Spinal cord (tissue), 10 donors: ENCODE results near the gene CHRDL1. TPM values are rescaled to one million over a fixed set of nuclear protein-coding genes. Genes with fewer than 3 reads are reported as not detected.
"Not testable (repeated sequence)": the region's sequence is repeated elsewhere in the genome, so short reads cannot be mapped to it uniquely, and the experiment has no call there.

Experiments
- DNase-seq, 6 donors: peaks; one replicate each; pipeline versions ENCODE4 v3.0.0 to v3.0.0-alpha.2; 2013 to 2015; ENCODE audit warnings: low spot score in 6 of 6, low read depth in 4 of 6
- H3K27ac ChIP-seq: one replicate; pipeline ENCODE4 v1.5.1; 2013; ENCODE audit warnings: low read depth, low read length, control low read depth
- H3K27me3 ChIP-seq: one replicate; pipeline ENCODE4 v1.6.1; 2013; ENCODE audit warnings: low read length; ENCODE audit not compliant: control insufficient read depth, insufficient read depth
- H3K36me3 ChIP-seq: one replicate; pipeline ENCODE4 v1.6.1; 2013; ENCODE audit warnings: low read length; ENCODE audit not compliant: control insufficient read depth, insufficient read depth
- H3K4me1 ChIP-seq: one replicate; pipeline ENCODE4 v1.6.1; 2013; ENCODE audit warnings: low read length; ENCODE audit not compliant: control insufficient read depth, insufficient read depth
- H3K4me3 ChIP-seq: one replicate; pipeline ENCODE4 v1.5.1; 2013; ENCODE audit warnings: low read depth, low read length, control low read depth
- H3K9me3 ChIP-seq: one replicate; pipeline ENCODE4 v1.6.1; 2013; ENCODE audit warnings: low read length; ENCODE audit not compliant: control insufficient read depth, insufficient read depth
- WGBS: methylation state at CpG from one replicate; pipeline ENCODE4 v1.1.5; 2013; ENCODE audit warnings: missing lambda C conversion rate; ENCODE audit not compliant: insufficient coverage; 5-methylcytosine and 5-hydroxymethylcytosine counted together
- polyA plus RNA-seq, 2 donors: library from polyadenylated mRNA; unstranded; fragments of 120-200 nt; gene quantifications; one replicate each; pipeline ENCODE4 v1.2.1, GENCODE V29; 2013; ENCODE audit not compliant: insufficient read length in 2 of 2
- total RNA-seq, 2 donors: library from RNA; depleted of rRNA in 1 of 2; stranded (reverse); fragments of 120-200 nt in 1 of 2; fragments of >200 nt in 1 of 2; gene quantifications; one replicate each; pipeline versions ENCODE4 v1.2.3 to v1.2.4, GENCODE V29; 2013 to 2014
- donor health status: healthy.

Gene CHRDL1
- total and polyA plus RNA-seq, 4 donors = 8.1 to 13.5 (median 10.7) TPM

DNA sequence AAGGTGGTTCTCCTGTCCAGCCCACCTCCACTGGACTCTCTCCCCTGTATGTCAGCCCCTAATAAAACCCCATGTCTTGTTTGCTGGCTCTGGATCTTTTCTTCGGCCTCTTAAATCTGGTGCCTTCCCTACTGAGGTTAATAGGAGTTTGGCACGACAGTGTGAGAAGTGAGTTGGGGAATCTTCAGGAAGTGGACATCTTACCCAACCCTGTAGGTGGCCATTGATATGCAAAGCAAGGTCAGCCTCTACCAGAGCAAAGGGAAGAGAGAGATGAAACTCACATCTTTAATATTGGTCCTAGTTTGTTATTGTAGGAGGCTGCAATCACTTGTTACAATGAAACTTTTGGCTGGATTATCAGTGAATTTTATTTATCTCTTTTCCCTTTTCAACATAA lies 111.7 kb downstream of the CHRDL1 start:
- H3K36me3 ChIP-seq = no peaks in the 10 kb centered on the region
- no peak overlapping the region for H3K27ac ChIP-seq
- no peak for DNase-seq
- WGBS = no CpG with 5 or more reads among the region's 2 CpGs
- H3K4me1 ChIP-seq = no peaks in the 10 kb centered on the region
- H3K27me3 ChIP-seq = peaks cover 7% of the 10 kb centered on the region
- H3K9me3 ChIP-seq = no peaks in the 10 kb centered on the region
- no peak overlapping the region for H3K4me3 ChIP-seq

DNA sequence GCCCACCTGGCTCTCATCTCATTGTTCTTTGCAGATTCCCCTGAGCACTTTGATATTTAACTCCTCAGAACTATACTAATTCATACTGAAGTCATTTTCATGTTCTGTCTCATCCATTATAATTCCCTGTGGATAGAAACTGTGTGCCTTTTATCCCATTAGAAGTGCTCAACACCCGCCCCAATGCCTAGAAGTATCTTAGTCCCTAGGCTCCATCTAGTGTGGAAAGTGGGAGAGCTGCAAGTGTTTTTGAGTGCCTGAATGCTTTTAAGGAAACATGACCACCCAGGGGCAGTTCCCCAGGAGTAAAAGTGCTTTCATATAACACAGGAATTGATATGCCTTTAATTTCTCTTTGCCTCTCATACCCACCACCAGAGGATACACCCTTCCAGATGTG lies 117.0 kb downstream of the CHRDL1 start:
- Histone ChIP-seq H3K4me3 (no peak overlapping the region), H3K9me3 (no peaks in the 10 kb centered on the region), H3K27ac (no peak overlapping the region), H3K27me3 (peaks cover 12% of the 10 kb centered on the region), H3K4me1 (no peaks in the 10 kb centered on the region), H3K36me3 (no peaks in the 10 kb centered on the region)
- DNase-seq = peak in 1 of 6 donors; percentile 5
- no CpG with 5 or more reads among the region's 1 CpG for WGBS

DNA sequence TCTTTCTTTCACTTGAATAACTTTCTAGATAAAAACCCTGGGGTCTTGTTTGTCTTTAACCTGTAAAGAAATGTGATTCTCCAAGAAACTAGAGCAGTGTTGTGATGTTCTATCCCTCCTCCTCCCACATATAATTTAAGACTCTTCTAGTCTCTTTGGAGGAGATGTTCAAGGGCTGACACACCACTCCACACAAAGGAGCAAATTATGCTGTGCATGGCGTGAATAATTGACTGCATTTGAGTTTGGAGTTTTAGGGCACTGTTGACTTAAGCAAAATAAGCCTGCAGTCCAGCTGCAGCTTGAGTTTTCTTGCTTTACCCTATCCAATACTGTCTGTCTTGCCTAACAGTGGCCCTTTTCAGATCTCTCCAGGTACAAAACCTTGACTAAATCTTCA lies 119.7 kb downstream of the CHRDL1 start:
- no CpG with 5 or more reads among the region's 1 CpG for WGBS
- Histone ChIP-seq H3K9me3 (no peaks in the 10 kb centered on the region), H3K27ac (no peak overlapping the region), H3K36me3 (no peaks in the 10 kb centered on the region), H3K27me3 (peaks cover 12% of the 10 kb centered on the region), H3K4me3 (no peak overlapping the region), H3K4me1 (no peaks in the 10 kb centered on the region)
- DNase-seq = no peak

DNA sequence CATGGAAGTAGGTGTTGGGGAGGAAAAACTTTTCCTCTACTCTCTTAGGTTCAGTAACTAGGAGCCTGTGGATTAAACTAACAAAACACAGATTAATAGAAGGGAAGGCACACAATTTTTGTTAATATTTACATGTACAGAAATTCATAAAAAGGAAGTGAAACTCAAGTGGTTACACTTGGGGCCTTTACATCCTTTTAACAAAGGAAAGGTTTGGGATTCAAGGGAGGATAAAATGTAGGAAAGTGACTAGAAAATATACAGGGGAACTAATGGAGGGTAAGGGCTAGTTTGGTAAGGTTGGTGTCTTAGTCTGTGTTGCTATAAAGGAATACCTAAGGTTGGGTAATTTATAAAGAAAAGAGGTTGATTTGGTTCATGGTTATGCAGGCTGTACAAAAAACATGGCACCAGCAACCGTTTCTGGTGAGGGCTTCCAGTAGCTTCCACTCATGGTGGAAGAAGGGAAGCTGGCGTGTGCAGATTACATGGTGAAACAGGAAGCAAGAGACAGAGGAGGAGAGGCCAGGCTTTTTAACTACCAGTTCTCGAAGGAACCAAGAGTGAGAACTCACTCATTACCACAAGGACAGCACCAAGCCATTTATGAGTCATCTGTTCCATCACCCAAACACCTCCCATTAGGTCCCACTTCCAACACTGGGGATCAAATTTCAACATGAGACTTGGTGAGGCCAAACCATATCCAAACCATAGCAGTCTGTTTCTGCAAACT lies 124.4 kb downstream of the CHRDL1 start:
- Histone ChIP-seq H3K27ac (no peak overlapping the region), H3K27me3 (peaks cover 14% of the 10 kb centered on the region), H3K4me3 (no peak overlapping the region), H3K36me3 (no peaks in the 10 kb centered on the region), H3K9me3 (no peaks in the 10 kb centered on the region), H3K4me1 (no peaks in the 10 kb centered on the region)
- DNase-seq = no peak
- WGBS = 74% methylated on average over 3 of the region's 3 CpGs

DNA sequence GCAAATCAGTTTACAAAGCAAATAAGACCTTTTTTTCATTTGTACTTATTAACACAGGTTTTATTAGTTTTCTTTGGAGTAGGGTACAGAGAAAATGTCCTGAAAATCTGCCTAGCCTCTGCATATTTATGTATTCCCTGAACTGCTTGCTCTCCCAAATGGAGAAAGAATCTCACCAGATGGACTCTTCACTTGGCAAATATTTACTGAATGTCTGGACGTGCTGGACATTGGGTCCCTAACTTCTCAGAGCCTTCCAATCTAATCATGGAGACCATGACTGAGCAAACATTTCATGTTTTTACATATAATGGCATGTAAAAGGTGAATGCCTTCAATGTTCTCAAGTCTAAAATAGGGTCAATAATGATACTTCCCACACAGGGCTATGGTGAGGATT lies 126.0 kb downstream of the CHRDL1 start:
- Histone ChIP-seq H3K4me1 (no peaks in the 10 kb centered on the region), H3K27ac (no peak overlapping the region), H3K36me3 (no peaks in the 10 kb centered on the region), H3K4me3 (no peak overlapping the region), H3K27me3 (peaks cover 13% of the 10 kb centered on the region), H3K9me3 (no peaks in the 10 kb centered on the region)
- no CpG with 5 or more reads among the region's 1 CpG for WGBS
- no peak for DNase-seq

DNA sequence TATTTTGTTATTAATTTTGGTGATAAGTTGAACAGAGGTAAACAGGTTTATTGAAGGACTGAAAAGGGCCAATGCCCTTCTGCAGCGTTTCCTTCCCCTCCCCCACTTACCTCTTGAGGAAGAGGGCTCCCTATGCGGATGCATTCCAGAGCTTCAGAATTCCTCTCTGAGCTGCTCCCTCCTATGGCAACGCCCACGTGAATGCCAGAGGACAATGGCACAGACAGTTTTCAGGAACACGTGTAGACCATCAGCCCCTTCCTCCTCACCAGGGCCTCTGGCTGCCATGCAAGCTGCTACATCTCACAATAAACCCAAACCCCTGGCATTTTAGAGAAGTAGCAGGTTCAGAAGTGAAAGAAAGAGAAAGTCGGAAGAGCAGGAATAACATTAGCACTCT lies 127.9 kb downstream of the CHRDL1 start:
- H3K9me3 ChIP-seq = no peaks in the 10 kb centered on the region
- H3K36me3 ChIP-seq = no peaks in the 10 kb centered on the region
- no peak for DNase-seq

DNA sequence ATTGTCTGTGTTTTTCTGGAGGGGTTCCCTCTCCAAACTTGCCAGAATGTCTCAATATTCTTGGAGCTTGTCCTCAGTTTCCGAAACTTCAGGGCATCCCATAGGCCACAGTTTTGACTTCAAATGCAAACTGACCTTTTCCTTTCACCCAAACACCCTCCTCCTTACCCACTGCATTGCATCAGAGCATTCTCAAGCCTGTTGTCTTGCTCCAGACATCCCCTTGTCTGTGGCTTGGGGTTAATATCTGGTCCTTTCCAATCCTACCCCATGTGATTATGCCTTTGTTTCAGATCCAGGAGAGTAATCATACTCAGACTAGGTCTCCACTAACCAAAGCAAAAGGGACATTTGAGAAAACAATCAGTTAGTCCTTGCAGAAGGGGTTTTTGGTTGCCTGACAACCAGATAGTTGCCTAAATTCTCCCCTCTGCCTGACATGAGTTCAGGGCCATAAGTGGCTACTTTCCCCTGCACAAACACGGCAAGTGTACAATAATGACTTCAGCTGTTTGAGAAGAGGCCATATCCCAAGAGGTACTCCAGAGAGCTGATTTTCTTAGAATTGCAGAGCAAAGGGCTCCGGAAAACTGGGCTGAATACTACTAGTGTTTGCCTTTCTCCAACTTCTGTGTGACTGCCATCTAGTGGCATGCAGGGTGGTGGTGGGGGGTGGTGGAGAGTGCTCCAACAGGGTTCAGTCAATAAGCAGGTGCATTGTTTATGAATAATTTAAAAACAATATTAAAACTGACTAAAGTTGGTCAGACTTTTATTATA lies 130.2 kb downstream of the CHRDL1 start:
- no peak overlapping the region for H3K27ac ChIP-seq
- DNase-seq = peak in 2 of 6 donors; percentile 16 to 27
- no peaks in the 10 kb centered on the region for H3K9me3 ChIP-seq
- no peaks in the 10 kb centered on the region for H3K36me3 ChIP-seq
- H3K4me3 ChIP-seq = no peak overlapping the region
- 50% methylated on average over 2 of the region's 3 CpGs for WGBS
- peaks cover 13% of the 10 kb centered on the region for H3K27me3 ChIP-seq
- H3K4me1 ChIP-seq = no peaks in the 10 kb centered on the region

More for the DNA sequence above, 127.9 kb downstream of the CHRDL1 start:
- H3K27ac ChIP-seq = no peak overlapping the region
- 7% methylated on average over 3 of the region's 6 CpGs for WGBS
- H3K4me1 ChIP-seq = no peaks in the 10 kb centered on the region
- H3K4me3 ChIP-seq = no peak overlapping the region
- peaks cover 13% of the 10 kb centered on the region for H3K27me3 ChIP-seq

DNA sequence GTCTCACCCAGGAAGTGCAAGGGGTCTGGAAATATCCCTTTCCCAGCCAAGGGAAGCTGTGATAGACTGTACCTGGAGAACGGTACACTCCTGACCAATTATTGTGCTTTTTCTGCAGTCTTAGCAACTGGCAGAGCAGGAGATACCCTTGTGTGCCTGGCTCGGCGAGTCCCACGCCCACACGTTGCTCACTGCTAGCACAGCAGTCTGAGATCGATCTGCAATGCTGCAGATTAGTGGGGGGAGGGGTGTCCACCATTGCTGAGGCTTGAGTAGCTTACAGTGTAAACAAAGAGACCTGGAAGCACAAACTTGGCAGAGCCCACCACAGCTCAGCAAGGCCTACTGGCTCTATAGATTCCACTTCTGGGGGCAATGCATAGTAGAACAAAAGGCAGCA lies 138.5 kb downstream of the CHRDL1 start:
- no peak overlapping the region for H3K27ac ChIP-seq
- no peak for DNase-seq
- H3K27me3 ChIP-seq = no peaks in the 10 kb centered on the region
- peaks cover 5% of the 10 kb centered on the region for H3K9me3 ChIP-seq
- H3K4me1 ChIP-seq = no peaks in the 10 kb centered on the region
- H3K4me3 ChIP-seq = no peak overlapping the region
- H3K36me3 ChIP-seq = no peaks in the 10 kb centered on the region
- WGBS = 80% methylated on average over 6 of the region's 6 CpGs

DNA sequence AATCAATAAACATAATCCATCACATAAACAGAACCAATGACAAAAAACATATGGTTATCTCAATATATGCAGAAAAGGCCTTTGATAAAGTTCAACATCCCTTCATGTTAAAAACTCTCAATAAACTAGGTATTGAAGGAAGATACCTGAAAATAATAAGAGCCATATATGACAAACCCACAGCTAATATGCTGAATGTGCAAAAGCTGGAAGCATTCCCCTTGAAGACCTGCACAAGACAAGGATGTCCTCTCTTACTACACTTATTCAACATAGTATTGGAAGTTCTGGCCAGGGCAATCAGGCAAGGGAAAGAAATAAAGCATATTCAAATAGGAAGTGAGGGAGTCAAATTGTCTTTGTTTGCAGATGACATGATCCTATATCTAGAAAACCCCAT lies 141.3 kb downstream of the CHRDL1 start:
- not testable (repeated sequence) for H3K27me3 ChIP-seq, H3K9me3 ChIP-seq, H3K4me1 ChIP-seq, H3K4me3 ChIP-seq, DNase-seq, H3K27ac ChIP-seq, H3K36me3 ChIP-seq

DNA sequence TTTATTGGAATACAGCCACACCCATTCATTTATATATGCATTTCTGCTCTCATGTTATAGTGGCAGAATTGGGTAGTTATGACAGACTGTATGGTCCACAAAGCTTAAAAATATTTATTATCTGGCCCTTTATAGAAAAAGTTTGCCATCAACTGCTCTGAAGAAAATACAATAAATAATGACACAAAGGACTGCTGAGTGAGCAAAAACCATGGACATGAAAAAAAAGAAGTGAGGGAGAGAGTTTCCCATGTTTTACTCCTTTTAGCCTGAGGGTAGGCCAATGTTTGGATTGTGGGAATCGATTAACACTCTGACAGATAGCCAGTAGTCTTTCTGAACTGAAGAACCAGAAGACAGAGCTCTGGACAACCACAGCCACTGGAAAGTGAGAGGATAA lies 149.2 kb downstream of the CHRDL1 start:
- Histone ChIP-seq H3K27me3 (no peaks in the 10 kb centered on the region), H3K9me3 (no peaks in the 10 kb centered on the region), H3K4me1 (no peaks in the 10 kb centered on the region), H3K36me3 (no peaks in the 10 kb centered on the region), H3K27ac (no peak overlapping the region), H3K4me3 (no peak overlapping the region)
- no CpG with 5 or more reads among the region's 1 CpG for WGBS
- DNase-seq = no peak
